Measurements from ENCODE around the gene IGSF9B.

The IGSF9B gene

GRCh38 chr11:133865466-133865865 lies 91.3 kb downstream of the IGSF9B start:
- in situ Hi-C loops (cut with MboI; ENCODE audit: low sequenced_read_pairs), result no loop called here

GRCh38 chr11:133864756-133865155 lies 92.0 kb downstream of the IGSF9B start:
- in situ Hi-C loops (cut with MboI; ENCODE audit: low sequenced_read_pairs), result no loop called here

- in situ Hi-C loops (cut with MboI; ENCODE audit: low sequenced_read_pairs), result no loop called here
Observed at GRCh38 chr11:133860151-133860550, 96.6 kb downstream of the IGSF9B start.
